Gastroesophageal sphincter (tissue), 4 donors: ENCODE data around the gene TSPAN11. TPM values are rescaled to one million over a fixed set of nuclear protein-coding genes. Genes with fewer than 3 reads are reported as not detected.

ENCODE experiments used
- ATAC-seq: fragments of 150-250 bp; one replicate; pipeline ENCODE4 v1.9.1; 2016; ENCODE audit warnings: mild to moderate bottlenecking, moderate library complexity
- H3K27ac ChIP-seq, 4 donors: fragments of 200-600 bp; sonication (generic) in 3 of 4; 1 replicate in 3 of 4; 2 replicates in 1 of 4; pipeline ENCODE4 v1.5.1; 2016 to 2019
- H3K27me3 ChIP-seq: fragments of 200-600 bp; sonication (generic); one replicate; pipeline ENCODE4 v1.5.1; 2019
- H3K36me3 ChIP-seq, 2 donors: fragments of 200-600 bp; sonication (generic); one replicate each; pipeline ENCODE4 v1.5.1; 2019; ENCODE audit warnings: control low read depth in 1 of 2
- H3K4me1 ChIP-seq, 3 donors: fragments of 200-600 bp; sonication (generic); 1 replicate in 2 of 3; 2 replicates in 1 of 3; pipeline ENCODE4 v1.5.1; 2016 to 2019; ENCODE audit warnings: control low read depth in 2 of 3
- H3K4me3 ChIP-seq, 2 donors: fragments of 200-600 bp; sonication (generic); one replicate each; pipeline ENCODE4 v1.5.1; 2019; ENCODE audit warnings: mild to moderate bottlenecking in 1 of 2, moderate library complexity in 1 of 2
- H3K9me3 ChIP-seq, 3 donors: fragments of 200-600 bp; sonication (generic); one replicate each; pipeline ENCODE4 v1.5.1; 2017 to 2019; ENCODE audit warnings: control low read depth in 2 of 3
- CTCF ChIP-seq, 4 experiments: fragments of 200-600 bp in 2 of 4; fragments of 450-650 bp in 2 of 4; sonication (generic) in 1 of 4; IDR thresholded peaks; one replicate each; pipeline ENCODE4 v1.5.1; 2017 to 2019; ENCODE audit warnings: antibody characterized with exemption in 4 of 4, mild to moderate bottlenecking in 2 of 4, moderate library complexity in 2 of 4
- EP300 ChIP-seq: sonication (generic); formaldehyde crosslinking; IDR thresholded peaks from one replicate; pipeline ENCODE4 v1.6.1; 2017; ENCODE audit warnings: antibody characterized with exemption, mild to moderate bottlenecking
- POLR2A ChIP-seq, 2 donors: fragments of 450-650 bp; IDR thresholded peaks; one replicate each; pipeline ENCODE4 v1.6.1; 2017; ENCODE audit warnings: antibody characterized with exemption in 2 of 2, mild to moderate bottlenecking in 2 of 2, moderate library complexity in 1 of 2
- POLR2AphosphoS5 ChIP-seq: sonication (generic); formaldehyde crosslinking; IDR thresholded peaks from one replicate; pipeline ENCODE4 v1.6.1; 2017; ENCODE audit warnings: antibody characterized with exemption
- WGBS, 2 donors: methylation state at CpG; one replicate each; pipeline ENCODE4 v1.1.5; 2018; ENCODE audit warnings: low coverage in 1 of 2; 5-methylcytosine and 5-hydroxymethylcytosine counted together
- total RNA-seq, 4 donors: library from RNA; depleted of rRNA; stranded (reverse); fragments of >200 nt; gene quantifications; one replicate each; pipeline ENCODE4 v1.1.0, GENCODE V29; 2016

The TSPAN11 gene
- total RNA-seq, 4 donors from 2014 or later: 4.8 to 15.9 (median 6.5) TPM

- H3K4me3 ChIP-seq: no peak overlapping the region
- no peak for TF ChIP-seq POLR2A (IDR thresholded peaks at IDR 0.05)
- TF ChIP-seq POLR2AphosphoS5: no peak
- no peak for TF ChIP-seq EP300
- TF ChIP-seq CTCF (IDR thresholded peaks at IDR 0.05): no peak
- no peak overlapping the region for H3K27ac ChIP-seq
- H3K36me3 ChIP-seq: no peaks in the 10 kb centered on the region
- peaks cover 26% of the 10 kb centered on the region for H3K27me3 ChIP-seq
- WGBS, 2 donors: 94% methylated on average over 2 of the region's 7 CpGs; no CpG with 5 or more reads in 1 of the 2 donors
- no peaks in the 10 kb centered on the region for H3K9me3 ChIP-seq
- peaks cover 0 to 8% (median 0%) of the 10 kb centered on the region in 3 donors for H3K4me1 ChIP-seq
- ATAC-seq: no peak
These were observed 51.2 kb downstream of the TSPAN11 start for GRCh38 chr12:30977537-30978349.

GRCh38 chr12:30978639-30979038 is 52.1 kb downstream of the TSPAN11 start:
- Histone ChIP-seq H3K27me3 (peaks cover 22% of the 10 kb centered on the region), H3K4me3 (no peak overlapping the region), H3K4me1 (peaks cover 0 to 8% (median 0%) of the 10 kb centered on the region in 3 donors), H3K9me3 (no peaks in the 10 kb centered on the region), H3K27ac (no peak overlapping the region), H3K36me3 (no peaks in the 10 kb centered on the region)
- no peak for ATAC-seq
- 60% methylated on average over 1 of the region's 7 CpGs; no CpG with 5 or more reads in 1 of the 2 donors for WGBS, 2 donors
- TF ChIP-seq EP300 (no peak), CTCF (IDR thresholded peaks at IDR 0.05) (no peak), POLR2AphosphoS5 (no peak), POLR2A (IDR thresholded peaks at IDR 0.05) (no peak)

GRCh38 chr12:30979371-30980259 is 53.1 kb downstream of the TSPAN11 start:
- ATAC-seq: no peak
- Histone ChIP-seq H3K9me3 (no peaks in the 10 kb centered on the region), H3K4me3 (no peak overlapping the region), H3K4me1 (peaks cover 0 to 8% (median 0%) of the 10 kb centered on the region in 3 donors), H3K36me3 (no peaks in the 10 kb centered on the region), H3K27me3 (peaks cover 21% of the 10 kb centered on the region), H3K27ac (no peak overlapping the region)
- WGBS, 2 donors: 26 to 47% methylated on average over 3 to 6 of the region's 21 CpGs
- TF ChIP-seq POLR2A (IDR thresholded peaks at IDR 0.05) (no peak), CTCF (IDR thresholded peaks at IDR 0.05) (no peak), EP300 (no peak), POLR2AphosphoS5 (no peak)

GRCh38 chr12:30980955-30981662 is 54.6 kb downstream of the TSPAN11 start:
- no peaks in the 10 kb centered on the region for H3K9me3 ChIP-seq
- no peak for ATAC-seq
- H3K4me3 ChIP-seq: no peak overlapping the region
- H3K27ac ChIP-seq: no peak overlapping the region
- H3K27me3 ChIP-seq: peaks cover 9% of the 10 kb centered on the region
- H3K36me3 ChIP-seq: no peaks in the 10 kb centered on the region
- 74% methylated on average over 11 of the region's 18 CpGs; no CpG with 5 or more reads in 1 of the 2 donors for WGBS, 2 donors
- TF ChIP-seq EP300 (no peak), CTCF (IDR thresholded peaks at IDR 0.05) (no peak), POLR2AphosphoS5 (no peak), POLR2A (IDR thresholded peaks at IDR 0.05) (no peak)
- H3K4me1 ChIP-seq: peaks cover 0 to 8% (median 0%) of the 10 kb centered on the region in 3 donors
